ENCODE measurements around the gene ZNF70.
A peak's percentile ranks its signal among the peaks of the same experiment; 100 is the strongest.

The ZNF70 gene

DNA sequence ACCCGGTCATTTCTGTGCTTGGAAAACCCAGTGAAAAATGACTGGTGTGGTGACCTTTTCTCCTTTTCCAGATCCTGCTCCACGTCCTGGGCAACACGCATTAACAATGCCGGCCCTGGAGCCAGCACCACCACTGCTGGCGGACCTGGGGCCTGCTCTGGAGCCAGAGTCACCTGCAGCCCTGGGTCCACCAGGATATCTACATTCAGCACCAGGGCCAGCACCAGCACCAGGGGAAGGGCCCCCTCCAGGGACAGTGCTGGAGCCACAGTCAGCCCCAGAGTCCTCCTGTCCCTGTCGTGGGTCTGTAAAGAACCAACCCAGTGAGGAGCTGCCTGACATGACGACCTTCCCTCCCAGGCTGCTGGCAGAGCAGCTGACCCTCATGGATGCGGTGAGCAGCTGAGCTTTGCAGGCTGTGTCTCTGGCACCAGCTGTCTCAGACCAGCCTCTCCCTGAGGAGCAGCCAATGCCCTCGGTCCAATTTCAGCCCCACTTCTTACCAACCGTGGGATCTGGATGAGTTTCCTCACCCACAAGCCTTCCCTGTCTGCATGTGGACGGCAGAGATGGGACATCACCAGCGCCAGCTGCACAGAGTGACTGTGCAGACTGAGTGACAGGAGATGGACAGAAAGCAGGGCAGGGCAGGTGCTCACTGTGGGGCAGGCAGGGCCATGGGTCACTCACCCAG, 58.2 kb downstream of the ZNF70 start:
- H3K36me3 Mint-ChIP-seq (ENCODE audit: low read depth), result peaks cover 76% of the 10 kb centered on the region
- peak; percentile 22 for DNase-seq
- H3K9me3 Mint-ChIP-seq, result no peaks in the 10 kb centered on the region
- H3K4me1 Mint-ChIP-seq (ENCODE audit: low read depth), result peaks cover 39% of the 10 kb centered on the region
- H3K4me3 Mint-ChIP-seq, result no peak overlapping the region
- H3K27me3 Mint-ChIP-seq, result no peaks in the 10 kb centered on the region
- peak overlapping the region; percentile 8 for H3K27ac Mint-ChIP-seq

- peaks cover 32% of the 10 kb centered on the region for H3K4me1 Mint-ChIP-seq (ENCODE audit: low read depth)
These were observed 59.0 kb downstream of the ZNF70 start for GRCh38 chr22:23691748-23692423.

DNA sequence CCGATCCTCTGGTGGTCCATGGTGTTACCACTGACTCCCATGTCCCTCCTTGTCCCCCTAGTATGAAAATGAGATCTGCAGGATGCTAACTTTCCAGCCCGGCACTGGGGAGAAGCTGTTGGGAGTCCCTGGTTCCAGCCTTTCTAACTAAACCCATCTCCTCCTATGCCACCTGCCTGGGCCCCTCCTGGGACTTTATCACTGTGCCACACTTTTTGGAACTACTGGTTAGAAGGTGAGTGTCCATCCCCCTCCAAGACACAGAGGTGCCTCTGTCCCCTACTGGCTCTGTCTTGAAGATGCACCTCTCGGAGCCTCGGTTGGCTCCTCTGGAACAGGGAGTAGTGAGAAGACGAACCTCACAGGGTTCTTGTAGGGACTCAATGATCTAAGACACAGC, 60.2 kb downstream of the ZNF70 start, which contains the start of gene RGL4:
TSS of gene RGL4 (plus strand) at position 301 of the 400 bp plus-strand sequence. CDS start 1,018 bp downstream, outside the sequence.
- peaks cover 64% of the 10 kb centered on the region for H3K36me3 Mint-ChIP-seq (ENCODE audit: low read depth)
- H3K4me1 Mint-ChIP-seq (ENCODE audit: low read depth), result peaks cover 20% of the 10 kb centered on the region
- H3K27me3 Mint-ChIP-seq, result no peaks in the 10 kb centered on the region
- H3K9me3 Mint-ChIP-seq, result no peaks in the 10 kb centered on the region
- DNase-seq, result peak; percentile 23
- no peak within 1 kb of the TSS for H3K4me3 Mint-ChIP-seq
- H3K27ac Mint-ChIP-seq, result peak within 1 kb of the TSS; percentile 34

More at GRCh38 chr22:23691748-23692423, 59.0 kb downstream of the ZNF70 start:
- H3K27ac Mint-ChIP-seq, result no peak overlapping the region
- H3K4me3 Mint-ChIP-seq, result no peak overlapping the region
- H3K36me3 Mint-ChIP-seq (ENCODE audit: low read depth), result peaks cover 75% of the 10 kb centered on the region
- no peaks in the 10 kb centered on the region for H3K9me3 Mint-ChIP-seq
- peak; percentile 12 for DNase-seq
- H3K27me3 Mint-ChIP-seq, result no peaks in the 10 kb centered on the region

- Mint-ChIP-seq H3K9me3 (no peaks in the 10 kb centered on the region), H3K27ac (no peak overlapping the region), H3K4me3 (no peak overlapping the region), H3K27me3 (no peaks in the 10 kb centered on the region), H3K36me3 (ENCODE audit: low read depth) (peaks cover 51% of the 10 kb centered on the region), H3K4me1 (ENCODE audit: low read depth) (peaks cover 9% of the 10 kb centered on the region)
- DNase-seq, result peak; percentile 13
These were observed 61.5 kb downstream of the ZNF70 start for GRCh38 chr22:23689414-23689813.

Data from activated T-cell treated with anti-CD3 and anti-CD28 coated beads, Interleukin-2, amount 50 U/mL, for 24 hours (primary cell).